ENCODE results near the gene LCNL1.

DNA sequence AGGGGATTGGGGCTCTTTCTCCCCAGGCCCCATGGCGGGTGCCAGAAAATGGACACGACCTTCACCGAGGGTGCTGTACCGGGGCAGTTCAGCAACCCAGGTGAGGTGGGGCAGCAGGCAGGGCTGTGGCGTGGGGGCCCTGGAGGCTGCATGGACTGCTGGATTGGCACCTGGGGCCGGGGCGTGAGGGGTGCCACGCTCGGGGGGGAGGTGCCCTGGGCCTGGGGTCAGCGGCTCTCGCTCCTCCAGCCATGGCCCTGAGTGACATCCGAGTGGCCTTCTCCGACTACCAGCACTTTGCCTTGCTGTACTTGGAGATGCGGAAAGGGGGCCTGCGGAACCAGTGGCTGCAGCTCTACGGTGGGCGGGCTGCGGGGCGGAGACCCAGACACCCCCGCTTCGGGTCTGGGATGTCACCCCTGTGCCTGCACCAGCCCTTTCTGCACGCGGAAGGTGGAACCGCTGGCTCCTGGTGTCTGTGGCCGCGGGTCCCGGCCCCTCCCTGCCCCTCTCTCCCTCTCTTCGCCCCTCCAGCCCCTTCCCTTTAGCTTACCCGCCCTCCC is 1.8 kb downstream of the LCNL1 start:
- TF ChIP-seq CTCF (IDR thresholded peaks at IDR 0.05) (no peak), EP300 (IDR thresholded peaks at IDR 0.05) (no peak), POLR2AphosphoS5 (IDR thresholded peaks at IDR 0.05) (no peak)
